GM19025 (cell line): ENCODE data around the gene GNG3.
A peak's percentile ranks its signal among the peaks of the same experiment; 100 is the strongest.
"Not testable (repeated sequence)": the region's sequence is repeated elsewhere in the genome, so short reads cannot be mapped to it uniquely, and the experiment has no call there.

ENCODE experiments used
- ATAC-seq: cut with Tn5 transposase; IDR thresholded peaks from one replicate; pipeline ENCODE4 v1.9.1; 2021; ENCODE audit warnings: mild to moderate bottlenecking, low read depth, moderate library complexity; ENCODE audit not compliant: unreplicated experiment

The GNG3 gene

GRCh38 chr11:62687508-62688396 lies 19.7 kb upstream of the GNG3 start:
- ATAC-seq: no peak

- ATAC-seq: no peak
Measured at GRCh38 chr11:62688491-62688890, 19.0 kb upstream of the GNG3 start.

- no peak for ATAC-seq
Measured at GRCh38 chr11:62689421-62690183, 17.9 kb upstream of the GNG3 start, which contains the start of gene LRRN4CL. Gene LRRN4CL (minus strand): TSS chr11:62689530. CDS start chr11:62688508, 1,022 bp downstream.

GRCh38 chr11:62693624-62694023 lies 13.9 kb upstream of the GNG3 start:
- ATAC-seq: not testable (repeated sequence)

GRCh38 chr11:62694455-62695167 lies 12.9 kb upstream of the GNG3 start:
- ATAC-seq: no peak

GRCh38 chr11:62702246-62702645 lies 5.2 kb upstream of the GNG3 start:
- ATAC-seq: no peak

GRCh38 chr11:62703921-62704320 lies 3.6 kb upstream of the GNG3 start:
- ATAC-seq: not testable (repeated sequence)

GRCh38 chr11:62705413-62705812 lies 2.1 kb upstream of the GNG3 start:
- ATAC-seq: no peak

GRCh38 chr11:62705880-62706849 lies 1.3 kb upstream of the GNG3 start:
- ATAC-seq: peak; percentile 53

- no peak for ATAC-seq
Measured at GRCh38 chr11:62706850-62707247, 627 bp upstream of the GNG3 start.

GRCh38 chr11:62708392-62708791 lies 916 bp downstream of the GNG3 start:
- no peak for ATAC-seq

- ATAC-seq: no peak
Measured at GRCh38 chr11:62708793-62709192, 1.3 kb downstream of the GNG3 start.

GRCh38 chr11:62709247-62710000 lies 1.9 kb downstream of the GNG3 start:
- ATAC-seq: peak; percentile 66

GRCh38 chr11:62710001-62710345 lies 2.5 kb downstream of the GNG3 start:
- ATAC-seq: no peak

- no peak for ATAC-seq
Measured at GRCh38 chr11:62712276-62712812, 4.9 kb downstream of the GNG3 start.

GRCh38 chr11:62712861-62713260 lies 5.4 kb downstream of the GNG3 start:
- ATAC-seq: no peak

GRCh38 chr11:62713343-62713742 lies 5.9 kb downstream of the GNG3 start:
- no peak for ATAC-seq

GRCh38 chr11:62715150-62716130 lies 8.0 kb downstream of the GNG3 start:
- ATAC-seq: no peak
